ENCODE measurements around the gene NRXN2.

The NRXN2 gene

DNA sequence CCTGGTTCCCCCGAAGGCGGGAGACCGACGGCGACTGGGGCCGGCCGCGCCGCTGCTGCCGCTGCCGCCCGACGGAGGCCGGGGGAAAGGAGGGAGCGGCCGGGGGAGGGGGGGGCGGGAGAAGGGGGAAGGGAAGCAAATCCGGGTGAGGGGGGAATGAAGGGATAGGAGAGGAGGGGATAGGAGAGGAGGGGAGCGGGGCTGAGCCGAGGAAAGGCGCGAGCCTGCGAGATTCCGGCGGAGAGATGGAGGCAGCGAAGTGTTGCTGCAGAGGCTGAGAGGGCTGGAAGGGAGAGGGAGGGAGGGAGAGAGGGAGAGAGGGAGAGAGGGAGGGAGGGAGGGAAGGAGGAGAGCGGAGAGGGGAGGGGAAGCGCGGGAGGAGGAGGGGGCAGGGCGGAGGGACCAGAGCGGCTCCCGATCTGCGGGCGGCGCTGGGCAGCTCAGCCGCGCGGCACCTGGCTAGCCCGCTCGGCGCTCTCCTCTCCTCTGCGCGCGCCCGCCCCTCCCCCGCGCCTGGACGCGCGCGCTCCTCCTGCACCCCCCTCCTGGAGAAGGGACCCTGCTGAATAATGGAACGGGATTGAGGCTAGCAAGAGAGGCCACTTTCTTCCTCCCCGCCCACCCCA lies 79.6 kb downstream of the NRXN2 start:
- Histone ChIP-seq H3K36me3 (ENCODE audit: insufficient read depth, low read length) (no peaks in the 10 kb centered on the region), H3K9ac (ENCODE audit: insufficient read length) (no peak overlapping the region), H3K9me3 (ENCODE audit: low read depth, low read length) (no peaks in the 10 kb centered on the region), H3K27ac (no peak overlapping the region), H3K4me3 (peak overlapping the region; percentile 51)
- no peak for DNase-seq (ENCODE audit: low read depth, low spot score)
- TF ChIP-seq EZH2 (IDR thresholded peaks at IDR 0.05) (no peak), FOXP2 (optimal IDR thresholded peaks at IDR 0.05; ENCODE audit: control extremely low read depth, extremely low read length, insufficient read depth) (no peak), POLR2AphosphoS5 (IDR thresholded peaks at IDR 0.05; ENCODE audit: borderline replicate concordance, low read depth, low read length) (no peak)

DNA sequence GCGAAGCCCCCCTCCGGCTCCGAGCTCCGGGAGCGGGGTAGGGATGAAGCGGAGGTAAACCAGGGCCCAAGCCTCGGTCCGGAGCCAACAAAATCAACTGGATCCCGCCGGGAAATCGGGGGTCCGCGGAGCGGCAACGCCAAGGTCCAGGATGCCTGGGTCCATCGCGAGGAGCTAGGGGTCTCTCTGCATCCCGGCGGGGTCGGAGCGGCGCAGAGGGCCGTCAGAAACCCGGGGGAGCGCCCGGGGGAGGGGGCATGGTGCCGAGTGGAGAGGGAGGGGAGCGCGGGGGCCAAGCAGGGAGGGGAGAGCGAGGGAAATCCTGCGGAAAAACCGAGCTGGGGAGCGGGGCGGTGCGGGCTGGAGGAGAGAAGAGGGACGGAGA lies 80.1 kb downstream of the NRXN2 start:
- no peaks in the 10 kb centered on the region for H3K36me3 ChIP-seq (ENCODE audit: insufficient read depth, low read length)
- H3K27ac ChIP-seq, result no peak overlapping the region
- no peaks in the 10 kb centered on the region for H3K9me3 ChIP-seq (ENCODE audit: low read depth, low read length)
- DNase-seq (ENCODE audit: low read depth, low spot score), result no peak
- TF ChIP-seq POLR2AphosphoS5 (IDR thresholded peaks at IDR 0.05; ENCODE audit: borderline replicate concordance, low read depth, low read length) (no peak), EZH2 (IDR thresholded peaks at IDR 0.05) (no peak), FOXP2 (optimal IDR thresholded peaks at IDR 0.05; ENCODE audit: control extremely low read depth, extremely low read length, insufficient read depth) (no peak)
- peak overlapping the region; percentile 51 for H3K4me3 ChIP-seq
- no peak overlapping the region for H3K9ac ChIP-seq (ENCODE audit: insufficient read length)

DNA sequence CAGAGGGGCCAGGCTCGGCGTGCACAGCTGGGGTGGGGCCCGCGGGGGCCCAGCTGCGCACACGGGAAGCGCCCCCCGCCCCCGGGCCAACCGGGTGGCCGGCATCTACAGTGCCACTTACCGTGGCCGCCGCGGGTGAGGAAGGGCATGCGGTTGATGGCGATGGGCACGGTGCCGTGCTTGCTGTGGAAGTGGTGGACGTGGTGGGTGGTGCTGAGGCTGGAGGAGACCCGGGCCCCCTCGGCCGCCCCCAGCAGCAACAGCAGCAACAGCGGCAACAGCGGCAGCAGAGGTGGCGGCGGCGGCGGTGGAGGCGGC lies 80.6 kb downstream of the NRXN2 start:
- TF ChIP-seq FOXP2 (optimal IDR thresholded peaks at IDR 0.05; ENCODE audit: control extremely low read depth, extremely low read length, insufficient read depth) (no peak), EZH2 (IDR thresholded peaks at IDR 0.05) (no peak), POLR2AphosphoS5 (IDR thresholded peaks at IDR 0.05; ENCODE audit: borderline replicate concordance, low read depth, low read length) (no peak)
- H3K4me3 ChIP-seq, result no peak overlapping the region
- no peak overlapping the region for H3K9ac ChIP-seq (ENCODE audit: insufficient read length)
- no peaks in the 10 kb centered on the region for H3K36me3 ChIP-seq (ENCODE audit: insufficient read depth, low read length)
- no peak overlapping the region for H3K27ac ChIP-seq
- no peaks in the 10 kb centered on the region for H3K9me3 ChIP-seq (ENCODE audit: low read depth, low read length)
- no peak for DNase-seq (ENCODE audit: low read depth, low spot score)

DNA sequence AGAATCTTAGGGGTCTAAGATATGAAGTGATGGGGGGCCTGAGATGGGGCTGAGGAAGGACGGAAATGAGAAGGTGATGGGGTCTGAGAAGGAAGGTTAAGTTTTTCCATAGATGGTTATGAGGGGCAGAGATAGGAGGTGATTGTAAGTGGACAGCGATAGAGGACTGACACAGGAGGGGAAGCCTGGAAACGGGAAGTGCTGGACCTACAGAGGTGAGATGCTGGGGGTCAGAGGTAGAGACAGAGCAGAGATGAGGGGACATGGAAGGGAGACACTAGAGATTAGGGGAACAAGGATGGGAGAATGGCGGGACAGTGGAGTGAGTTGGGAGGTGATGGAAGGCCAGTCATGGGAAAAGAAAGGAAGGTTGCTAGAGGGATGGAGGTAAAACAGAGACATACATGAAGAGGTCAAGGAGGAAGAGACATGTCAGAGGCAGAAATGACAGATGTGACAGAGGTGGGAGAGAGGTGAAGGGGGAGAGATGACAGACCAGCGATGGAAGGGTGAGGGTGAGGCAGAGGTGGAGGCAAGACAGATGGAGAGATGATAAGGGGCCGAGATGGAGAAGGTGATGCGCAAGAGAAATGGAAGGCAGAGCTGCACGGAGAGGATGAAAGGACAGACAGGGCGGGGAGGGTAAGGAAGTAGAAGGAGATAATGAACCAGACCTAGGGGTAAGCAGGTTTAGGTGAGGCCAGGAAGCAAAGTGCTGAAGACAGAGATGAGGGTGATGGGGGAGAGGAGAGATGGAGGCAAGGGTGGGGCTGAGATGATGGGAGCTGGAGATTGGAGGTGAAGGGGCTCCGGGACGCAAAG lies 81.2 kb downstream of the NRXN2 start:
- no peak overlapping the region for H3K9ac ChIP-seq (ENCODE audit: insufficient read length)
- no peak for DNase-seq (ENCODE audit: low read depth, low spot score)
- no peak for TF ChIP-seq FOXP2 (optimal IDR thresholded peaks at IDR 0.05; ENCODE audit: control extremely low read depth, extremely low read length, insufficient read depth)
- no peak for TF ChIP-seq EZH2 (IDR thresholded peaks at IDR 0.05)
- no peak for TF ChIP-seq POLR2AphosphoS5 (IDR thresholded peaks at IDR 0.05; ENCODE audit: borderline replicate concordance, low read depth, low read length)
- no peaks in the 10 kb centered on the region for H3K9me3 ChIP-seq (ENCODE audit: low read depth, low read length)
- H3K4me3 ChIP-seq, result no peak overlapping the region
- H3K36me3 ChIP-seq (ENCODE audit: insufficient read depth, low read length), result no peaks in the 10 kb centered on the region
- no peak overlapping the region for H3K27ac ChIP-seq

DNA sequence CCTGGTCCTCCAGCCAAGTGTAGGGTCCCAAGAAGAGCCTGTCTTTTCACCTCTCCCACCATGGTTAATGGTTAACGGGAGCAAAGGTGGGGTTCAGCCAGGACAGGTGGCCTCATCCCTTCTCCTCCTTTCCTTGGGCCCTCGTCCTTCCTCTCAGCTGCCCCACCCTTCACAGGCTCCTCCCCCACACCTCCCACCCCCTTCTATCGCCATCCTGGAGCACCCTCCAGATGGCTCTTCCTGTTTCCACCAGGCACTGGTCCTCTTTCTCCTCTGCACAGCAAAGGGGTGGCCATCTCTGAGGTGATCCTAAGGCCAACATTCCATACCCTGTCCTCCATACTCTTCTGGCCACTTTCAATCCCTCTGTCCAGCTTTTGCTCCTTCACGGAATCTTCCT lies 83.1 kb downstream of the NRXN2 start:
- Histone ChIP-seq H3K9ac (ENCODE audit: insufficient read length) (no peak overlapping the region), H3K4me3 (no peak overlapping the region), H3K36me3 (ENCODE audit: insufficient read depth, low read length) (no peaks in the 10 kb centered on the region), H3K9me3 (ENCODE audit: low read depth, low read length) (no peaks in the 10 kb centered on the region), H3K27ac (no peak overlapping the region)
- TF ChIP-seq POLR2AphosphoS5 (IDR thresholded peaks at IDR 0.05; ENCODE audit: borderline replicate concordance, low read depth, low read length) (no peak), EZH2 (IDR thresholded peaks at IDR 0.05) (no peak), FOXP2 (optimal IDR thresholded peaks at IDR 0.05; ENCODE audit: control extremely low read depth, extremely low read length, insufficient read depth) (no peak)
- DNase-seq (ENCODE audit: low read depth, low spot score), result no peak

DNA sequence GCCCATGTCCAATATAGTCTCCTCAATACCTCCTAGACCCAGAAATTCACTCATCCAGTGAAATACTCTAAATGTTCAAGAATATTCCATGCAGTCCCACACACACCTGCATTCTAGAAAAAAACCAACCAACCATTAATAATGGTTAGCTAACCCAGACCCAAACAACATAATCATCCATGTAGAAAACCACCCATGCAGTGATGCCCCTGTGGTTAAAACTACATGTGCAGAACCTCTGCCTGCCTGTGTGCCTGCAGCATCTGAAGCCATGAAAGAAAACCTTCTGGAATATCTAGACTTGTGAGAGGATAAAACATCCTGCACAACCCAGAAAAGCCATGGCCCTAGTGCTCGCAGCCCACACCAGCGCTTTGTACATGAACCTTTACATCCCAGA lies 84.2 kb downstream of the NRXN2 start:
- no peak overlapping the region for H3K27ac ChIP-seq
- TF ChIP-seq POLR2AphosphoS5 (IDR thresholded peaks at IDR 0.05; ENCODE audit: borderline replicate concordance, low read depth, low read length) (no peak), FOXP2 (optimal IDR thresholded peaks at IDR 0.05; ENCODE audit: control extremely low read depth, extremely low read length, insufficient read depth) (no peak), EZH2 (IDR thresholded peaks at IDR 0.05) (no peak)
- no peak overlapping the region for H3K9ac ChIP-seq (ENCODE audit: insufficient read length)
- H3K9me3 ChIP-seq (ENCODE audit: low read depth, low read length), result no peaks in the 10 kb centered on the region
- no peak overlapping the region for H3K4me3 ChIP-seq
- H3K36me3 ChIP-seq (ENCODE audit: insufficient read depth, low read length), result no peaks in the 10 kb centered on the region
- DNase-seq (ENCODE audit: low read depth, low spot score), result no peak

DNA sequence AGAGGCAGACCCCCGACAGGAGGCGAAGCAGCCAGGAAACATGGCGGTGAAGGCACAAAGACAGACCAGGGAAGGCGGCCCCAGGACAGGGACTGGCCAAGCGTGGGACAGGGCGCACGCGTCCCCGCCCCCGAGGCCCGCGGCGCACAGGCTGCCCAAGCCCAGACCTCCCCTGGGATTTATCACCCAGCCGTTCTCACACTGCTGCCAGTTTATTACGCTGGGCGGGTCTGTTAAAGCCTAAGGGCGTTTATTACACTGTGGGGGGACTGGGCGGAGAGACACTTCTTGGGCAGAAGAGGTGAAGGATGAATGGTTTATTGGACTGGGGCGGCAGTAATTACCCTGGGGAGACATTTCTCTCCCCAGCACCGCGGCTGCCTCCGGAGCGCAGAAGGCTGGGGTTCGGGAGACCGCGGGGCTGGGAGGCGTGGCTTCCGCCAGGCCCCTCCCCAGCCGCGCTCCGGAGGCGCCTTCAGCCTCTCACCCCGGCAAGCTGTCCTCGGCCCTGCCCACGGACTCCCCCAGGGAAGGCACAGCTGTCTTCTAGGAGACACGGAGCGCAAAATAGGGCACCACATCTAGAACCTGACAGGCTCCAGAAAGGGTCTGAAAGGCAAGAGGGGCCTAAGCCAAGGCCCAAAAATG lies 84.9 kb downstream of the NRXN2 start:
- H3K9ac ChIP-seq (ENCODE audit: insufficient read length), result no peak overlapping the region

DNA sequence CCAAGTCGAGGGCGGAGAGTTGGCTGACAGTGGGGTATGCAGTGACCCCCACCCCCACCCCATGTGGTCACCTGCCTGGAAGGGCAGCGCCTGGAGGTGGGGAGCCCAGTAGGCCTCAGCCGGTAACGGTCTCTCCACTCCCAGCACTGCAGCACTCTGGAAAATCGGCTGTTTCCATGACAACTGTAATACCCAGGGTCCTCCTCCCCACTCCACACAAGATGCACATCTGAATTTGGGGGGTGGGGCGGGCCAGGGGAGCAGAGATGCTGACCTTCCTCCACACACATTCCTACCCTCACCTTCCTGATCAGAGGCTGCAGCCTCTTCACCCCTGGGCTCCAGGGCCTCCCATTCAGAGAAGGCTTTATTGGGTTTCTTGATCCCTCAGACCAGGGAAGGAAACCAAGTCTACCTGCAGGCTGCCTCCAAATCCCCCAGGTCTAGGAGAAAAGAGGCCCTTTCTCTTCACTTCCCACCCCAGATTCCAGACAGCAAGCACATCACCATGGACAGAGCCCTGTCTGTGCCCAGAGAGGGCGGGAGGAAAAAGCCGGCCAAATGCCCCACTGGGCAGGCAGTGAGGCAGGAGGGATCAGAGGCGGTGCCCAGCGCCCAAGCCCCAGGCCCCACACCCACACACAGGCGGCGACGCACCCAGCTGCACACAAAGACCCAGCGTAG lies 85.5 kb downstream of the NRXN2 start:
- no peak overlapping the region for H3K9ac ChIP-seq (ENCODE audit: insufficient read length)
- no peaks in the 10 kb centered on the region for H3K36me3 ChIP-seq (ENCODE audit: insufficient read depth, low read length)
- H3K4me3 ChIP-seq, result peak overlapping the region; percentile 60
- no peaks in the 10 kb centered on the region for H3K9me3 ChIP-seq (ENCODE audit: low read depth, low read length)
- TF ChIP-seq EZH2 (IDR thresholded peaks at IDR 0.05), result no peak
- no peak for TF ChIP-seq FOXP2 (optimal IDR thresholded peaks at IDR 0.05; ENCODE audit: control extremely low read depth, extremely low read length, insufficient read depth)
- TF ChIP-seq POLR2AphosphoS5 (IDR thresholded peaks at IDR 0.05; ENCODE audit: borderline replicate concordance, low read depth, low read length), result no peak
- no peak overlapping the region for H3K27ac ChIP-seq
- no peak for DNase-seq (ENCODE audit: low read depth, low spot score)

More for the DNA sequence above, 84.9 kb downstream of the NRXN2 start:
- H3K9me3 ChIP-seq (ENCODE audit: low read depth, low read length), result no peaks in the 10 kb centered on the region
- TF ChIP-seq POLR2AphosphoS5 (IDR thresholded peaks at IDR 0.05; ENCODE audit: borderline replicate concordance, low read depth, low read length) (no peak), EZH2 (IDR thresholded peaks at IDR 0.05) (no peak), FOXP2 (optimal IDR thresholded peaks at IDR 0.05; ENCODE audit: control extremely low read depth, extremely low read length, insufficient read depth) (no peak)
- peak overlapping the region; percentile 60 for H3K4me3 ChIP-seq
- no peaks in the 10 kb centered on the region for H3K36me3 ChIP-seq (ENCODE audit: insufficient read depth, low read length)
- DNase-seq (ENCODE audit: low read depth, low spot score), result no peak
- no peak overlapping the region for H3K27ac ChIP-seq
